Stimulated activated CD8-positive, alpha-beta memory T cell treated with anti-CD3 and anti-CD28 coated beads, Interleukin-4, amount 100 ng/mL, for 24 hours (primary cell): ENCODE measurements around the gene P4HB.

Experiments used
- DNase-seq: peaks from one replicate; pipeline ENCODE4 v3.0.0-alpha.2; 2020; ENCODE audit warnings: low read depth

Gene P4HB

DNA sequence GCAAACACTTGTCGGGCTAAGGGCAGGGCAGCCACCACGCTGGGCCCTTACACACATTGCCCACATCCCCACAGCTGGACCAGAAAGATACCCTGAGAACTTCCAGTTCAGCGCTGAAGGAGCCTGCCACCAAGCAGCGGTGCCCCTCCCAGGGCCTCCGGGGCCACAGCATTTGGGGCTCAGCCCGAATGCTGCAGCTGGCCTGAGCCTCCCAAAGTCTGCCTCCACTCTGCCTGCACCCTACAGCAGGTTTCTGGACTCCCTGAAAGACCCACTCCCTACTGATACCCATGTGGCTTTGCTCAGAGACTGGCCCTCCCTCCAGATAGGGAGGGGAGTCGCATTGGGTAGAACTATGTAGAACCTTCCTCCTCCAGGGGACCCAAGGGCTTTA lies 28.8 kb downstream of the P4HB start:
- no peak for DNase-seq

DNA sequence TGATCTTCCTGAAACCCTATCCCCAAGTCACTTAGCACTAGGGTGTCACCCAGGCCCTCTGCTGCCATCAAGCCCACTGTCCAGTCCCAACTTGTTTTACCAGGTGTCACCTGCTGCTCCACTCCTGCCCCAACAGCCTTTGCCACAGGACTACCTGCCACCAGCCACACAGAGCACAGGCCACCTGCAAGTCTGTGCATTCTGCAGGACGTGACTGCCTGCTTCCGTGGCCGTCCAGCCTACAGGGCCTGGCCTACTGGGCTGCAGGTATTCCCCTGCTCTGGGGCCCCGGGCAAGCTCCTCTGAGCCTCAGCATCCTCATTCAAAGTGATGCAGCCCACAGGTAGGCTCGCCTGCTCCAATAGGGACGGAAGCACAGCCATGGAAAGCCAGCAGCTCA lies 30.5 kb downstream of the P4HB start:
- no peak for DNase-seq

DNA sequence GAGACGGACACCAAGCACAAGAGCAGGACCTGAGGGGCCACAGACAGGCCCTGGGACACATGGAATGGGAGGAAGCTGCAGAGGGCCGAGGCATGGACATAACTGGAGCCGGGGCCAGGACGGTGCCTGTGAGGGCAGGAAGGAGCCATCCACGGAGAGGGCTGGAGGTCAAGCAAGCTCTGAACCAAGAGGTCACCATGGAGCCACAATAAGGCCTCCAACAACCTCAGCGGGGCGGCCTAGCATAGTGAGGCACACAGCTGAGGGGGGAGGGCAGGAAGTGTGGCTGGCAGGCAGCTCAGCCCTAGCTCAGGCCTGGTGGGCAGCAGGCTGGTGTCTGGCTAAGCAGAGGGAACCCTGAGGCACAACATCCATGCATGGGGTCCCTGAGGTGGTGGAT lies 31.7 kb downstream of the P4HB start:
- no peak for DNase-seq

DNA sequence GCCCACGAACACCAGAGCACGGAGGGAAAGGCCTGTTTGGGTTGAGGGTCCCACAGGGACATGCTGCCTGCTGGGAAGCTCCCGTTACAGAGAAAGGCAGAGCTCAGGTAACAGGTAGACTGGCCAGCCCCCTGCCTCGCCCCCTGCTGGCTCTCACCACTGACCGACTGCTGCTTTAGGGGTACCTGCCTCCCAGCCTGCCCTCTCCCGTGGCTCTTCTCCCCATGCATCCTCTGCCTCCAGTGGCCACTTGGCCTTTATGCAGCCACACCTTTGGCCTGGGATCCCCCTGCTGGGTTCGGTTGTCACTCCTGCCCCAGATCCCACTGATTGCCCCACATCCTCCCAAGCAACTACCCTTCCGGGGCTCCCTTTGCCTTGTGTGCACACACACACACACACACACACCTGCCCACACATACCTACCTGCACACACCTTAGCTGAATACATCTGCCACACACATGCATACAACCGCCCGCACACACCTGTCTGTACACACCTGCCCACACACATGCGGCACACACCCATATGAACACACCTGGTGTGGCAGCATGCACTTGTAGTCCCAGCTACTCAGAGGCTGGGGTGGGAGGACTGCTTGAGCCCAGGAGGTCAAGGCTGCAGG lies 34.4 kb downstream of the P4HB start:
- DNase-seq: no peak

DNA sequence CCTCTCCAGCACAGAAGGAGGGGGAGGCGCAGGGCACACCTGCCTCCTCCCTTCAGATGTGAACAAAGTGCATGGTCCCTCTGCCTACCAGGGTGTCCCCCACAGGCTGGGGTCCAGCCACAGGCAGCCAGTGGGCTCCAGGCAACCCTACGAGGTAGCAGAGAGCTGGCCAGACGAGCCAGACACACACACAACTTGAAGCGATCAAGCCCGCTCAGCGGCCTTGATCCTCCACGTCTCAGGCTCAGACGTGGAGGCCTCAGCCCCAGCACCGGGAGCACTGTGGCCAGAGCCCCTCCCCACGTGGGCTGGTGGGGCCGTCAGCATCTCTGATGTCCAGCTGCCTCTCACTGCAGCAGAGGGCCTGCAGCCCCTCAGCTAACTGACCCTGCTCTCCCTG lies 35.7 kb downstream of the P4HB start:
- DNase-seq: no peak

DNA sequence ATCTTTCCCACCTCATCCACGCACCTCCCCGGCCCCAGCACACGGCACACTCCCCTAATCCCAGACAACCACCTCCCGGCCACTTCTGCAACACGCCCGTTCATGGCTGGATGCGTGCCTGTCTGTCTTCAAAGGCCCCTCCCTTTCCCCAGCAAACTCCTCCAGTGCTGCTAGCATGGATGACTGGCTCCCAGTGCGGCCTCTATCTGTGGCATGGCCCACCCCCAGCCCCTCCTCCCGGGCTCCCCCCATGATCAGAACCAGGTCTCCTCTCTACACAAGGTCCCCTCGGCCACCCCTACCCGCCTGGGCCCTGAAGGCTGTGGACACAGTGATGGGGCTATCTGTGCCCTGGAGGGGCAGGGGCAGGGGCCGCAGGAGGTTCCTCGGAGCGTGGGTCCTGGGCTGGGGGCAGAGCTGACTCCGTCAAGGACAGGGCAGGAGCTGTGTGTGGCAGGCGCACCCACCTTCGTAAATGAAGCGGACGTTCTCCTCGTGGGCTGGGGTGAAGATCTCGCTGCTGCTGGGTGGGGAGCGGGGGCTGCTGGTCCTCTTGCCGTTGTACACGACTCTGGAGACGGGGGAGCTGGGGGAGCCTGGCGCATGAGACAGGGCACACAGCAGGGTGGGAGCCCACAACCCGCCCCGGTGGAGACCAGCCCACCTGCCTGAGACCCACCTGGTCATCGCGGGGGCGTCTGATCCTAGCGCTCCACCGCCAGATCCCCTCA lies 36.4 kb downstream of the P4HB start:
- no peak for DNase-seq

DNA sequence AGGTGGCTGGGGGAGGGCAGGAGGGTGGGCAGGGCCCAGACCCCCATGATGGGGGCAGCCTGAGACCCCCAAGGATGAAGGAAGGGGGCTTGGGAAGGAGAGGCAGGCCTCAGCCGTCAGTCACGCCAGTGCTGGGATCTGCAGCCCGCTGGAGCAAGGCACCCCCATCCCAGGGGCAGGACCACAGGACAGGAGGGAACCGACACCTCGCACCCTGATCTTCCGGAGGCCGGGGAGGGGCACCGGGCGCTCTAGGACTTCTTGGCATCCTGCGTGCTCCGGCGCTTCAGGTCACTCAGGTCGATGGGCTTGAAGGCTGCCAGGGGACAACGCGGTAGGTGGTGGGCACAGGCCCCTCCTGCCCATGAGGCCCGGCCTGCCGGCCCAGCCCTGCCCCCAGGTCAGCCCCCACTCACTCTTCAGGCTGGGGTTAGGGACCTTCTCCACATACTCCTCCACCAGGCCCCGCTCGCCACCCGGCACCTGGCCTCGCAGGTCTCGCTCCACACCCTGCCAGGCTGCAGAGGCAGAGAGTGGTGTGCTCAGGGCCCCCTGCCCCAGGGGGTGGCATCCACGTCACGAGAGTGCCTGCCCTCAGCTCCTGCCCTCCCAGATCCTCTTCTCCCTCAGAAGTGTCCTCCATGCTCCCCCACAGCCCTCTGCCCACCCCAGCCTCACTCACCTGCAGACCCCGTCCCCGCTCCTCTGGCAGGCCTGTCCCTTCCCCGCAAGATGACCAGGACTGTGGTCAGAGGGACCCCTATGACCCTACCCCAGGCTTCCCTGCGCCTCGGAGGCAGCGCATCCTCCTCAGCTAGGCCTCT lies 37.1 kb downstream of the P4HB start:
- DNase-seq: no peak

DNA sequence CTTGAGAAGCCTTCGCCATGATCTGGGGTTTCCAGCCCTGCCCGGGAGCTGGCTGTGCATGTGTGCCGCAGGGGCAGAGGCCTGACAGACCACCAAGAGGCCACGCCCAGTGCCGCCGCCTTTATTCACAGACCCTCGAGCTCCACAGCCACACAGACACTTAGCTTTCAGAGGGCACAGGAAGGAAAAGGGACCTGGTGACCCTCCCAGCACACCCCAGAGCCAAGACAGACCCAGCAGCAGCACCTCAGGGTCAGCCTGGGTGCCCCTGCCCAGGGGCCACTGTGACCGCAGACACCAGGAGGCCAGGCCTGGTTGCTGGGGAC lies 38.1 kb downstream of the P4HB start:
- no peak for DNase-seq

DNA sequence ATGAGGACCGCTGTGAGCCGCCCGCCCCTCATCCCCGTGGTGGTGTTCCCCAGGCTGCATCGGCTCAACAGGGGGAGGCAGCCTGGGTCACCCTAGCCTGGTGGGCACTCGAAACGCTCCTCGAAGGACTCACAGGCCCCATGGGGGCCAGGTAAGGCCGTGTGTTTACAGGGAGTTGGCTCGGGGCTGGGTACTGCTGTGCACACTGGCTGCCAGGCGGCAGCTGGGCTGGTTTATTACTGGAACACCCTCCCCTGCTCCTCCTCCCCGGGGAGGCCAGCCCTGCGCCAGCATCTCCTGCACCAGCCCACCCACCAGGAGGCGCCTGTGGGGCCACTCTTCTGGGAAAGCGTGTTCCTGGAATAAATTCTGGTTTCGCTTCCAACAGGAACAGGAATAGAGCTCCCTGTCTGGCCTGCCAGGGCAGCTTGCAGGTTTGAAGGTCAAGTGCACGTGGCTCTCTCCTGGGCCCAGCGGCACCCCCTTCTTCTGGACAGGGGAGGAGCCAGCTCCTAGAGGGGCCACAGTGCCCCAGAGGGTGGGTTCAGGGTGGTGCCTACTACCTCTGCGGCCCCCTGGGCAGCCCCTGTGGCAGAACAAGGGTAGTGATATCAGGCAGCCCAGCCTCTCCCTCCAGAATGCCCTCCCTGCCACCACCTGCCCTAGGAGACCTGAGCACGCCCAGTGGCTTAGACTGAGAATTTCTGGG lies 38.6 kb downstream of the P4HB start:
- DNase-seq: no peak

DNA sequence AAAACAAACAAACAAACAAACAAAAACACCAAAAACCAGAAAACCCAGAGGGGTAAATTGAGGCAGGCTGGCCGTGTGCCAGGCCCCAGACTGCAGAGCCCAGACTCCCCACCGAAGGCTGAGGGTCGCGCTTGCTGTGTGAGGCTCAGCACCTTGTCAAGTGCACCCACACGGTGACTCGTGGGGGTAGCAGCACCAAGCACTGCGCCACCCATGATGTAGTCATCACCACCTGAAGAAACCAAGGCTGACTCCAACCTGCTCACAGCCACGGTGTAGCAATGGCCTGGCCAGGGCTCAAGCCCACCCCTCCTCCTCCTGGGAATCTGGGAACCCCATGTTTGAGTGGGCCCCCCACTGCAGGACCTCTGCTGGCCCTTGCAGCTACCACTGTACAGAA lies 39.2 kb downstream of the P4HB start:
- DNase-seq: no peak

DNA sequence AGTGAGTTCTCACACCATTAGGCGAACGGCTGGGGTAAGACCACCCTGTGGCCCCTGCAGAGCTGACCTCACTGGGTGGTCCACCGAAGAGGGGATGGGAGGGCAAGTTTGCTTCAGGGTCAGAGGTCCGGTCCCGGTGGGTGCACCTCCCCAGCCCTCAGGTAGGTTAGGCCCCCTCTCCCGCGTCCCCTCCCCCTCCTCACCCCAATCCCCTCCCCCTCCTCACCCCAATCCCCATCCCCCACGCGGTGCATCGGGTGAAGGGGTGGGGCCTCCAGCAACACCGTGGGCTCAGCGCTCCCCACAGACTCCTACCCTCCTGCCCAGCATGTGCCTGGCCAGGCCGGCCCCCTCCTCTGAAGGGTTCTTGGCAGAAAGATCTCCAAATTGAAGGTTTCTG lies 40.6 kb downstream of the P4HB start:
- no peak for DNase-seq

DNA sequence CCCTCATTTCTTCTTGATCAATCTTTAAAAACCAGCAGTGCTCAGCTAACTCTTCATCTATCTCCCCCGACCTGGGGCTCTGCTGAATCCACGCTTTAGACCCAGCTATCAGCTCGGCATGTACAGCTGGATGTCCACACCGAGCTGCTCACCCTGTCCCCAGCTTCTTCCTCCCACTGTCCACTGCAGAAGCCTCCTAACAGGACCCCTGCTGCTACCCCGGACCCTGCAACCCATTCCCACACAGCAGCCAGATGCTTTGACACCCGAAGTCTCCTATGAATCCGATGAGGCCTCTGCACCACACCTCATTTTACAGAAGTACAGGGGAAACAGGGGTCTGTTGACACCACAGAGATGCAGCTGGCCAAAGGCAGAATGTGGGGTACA lies 42.6 kb downstream of the P4HB start:
- DNase-seq: no peak

DNA sequence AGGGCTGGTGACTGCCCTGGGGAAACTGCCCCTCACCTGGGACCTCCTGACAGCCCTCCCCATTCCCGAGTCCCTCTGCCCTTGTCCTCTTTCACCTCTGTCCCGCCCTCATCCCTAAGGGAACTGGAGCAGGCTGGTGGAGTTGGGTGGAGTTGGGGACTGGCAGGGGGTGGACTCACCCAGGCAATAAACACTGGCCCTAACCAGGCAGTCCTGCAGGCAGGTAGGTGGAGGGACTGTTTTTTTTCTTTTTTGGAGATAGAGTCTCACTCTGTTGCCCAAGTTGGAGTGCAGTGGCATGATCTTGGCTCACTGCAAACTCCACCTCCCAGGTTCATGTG lies 44.7 kb downstream of the P4HB start:
- no peak for DNase-seq

DNA sequence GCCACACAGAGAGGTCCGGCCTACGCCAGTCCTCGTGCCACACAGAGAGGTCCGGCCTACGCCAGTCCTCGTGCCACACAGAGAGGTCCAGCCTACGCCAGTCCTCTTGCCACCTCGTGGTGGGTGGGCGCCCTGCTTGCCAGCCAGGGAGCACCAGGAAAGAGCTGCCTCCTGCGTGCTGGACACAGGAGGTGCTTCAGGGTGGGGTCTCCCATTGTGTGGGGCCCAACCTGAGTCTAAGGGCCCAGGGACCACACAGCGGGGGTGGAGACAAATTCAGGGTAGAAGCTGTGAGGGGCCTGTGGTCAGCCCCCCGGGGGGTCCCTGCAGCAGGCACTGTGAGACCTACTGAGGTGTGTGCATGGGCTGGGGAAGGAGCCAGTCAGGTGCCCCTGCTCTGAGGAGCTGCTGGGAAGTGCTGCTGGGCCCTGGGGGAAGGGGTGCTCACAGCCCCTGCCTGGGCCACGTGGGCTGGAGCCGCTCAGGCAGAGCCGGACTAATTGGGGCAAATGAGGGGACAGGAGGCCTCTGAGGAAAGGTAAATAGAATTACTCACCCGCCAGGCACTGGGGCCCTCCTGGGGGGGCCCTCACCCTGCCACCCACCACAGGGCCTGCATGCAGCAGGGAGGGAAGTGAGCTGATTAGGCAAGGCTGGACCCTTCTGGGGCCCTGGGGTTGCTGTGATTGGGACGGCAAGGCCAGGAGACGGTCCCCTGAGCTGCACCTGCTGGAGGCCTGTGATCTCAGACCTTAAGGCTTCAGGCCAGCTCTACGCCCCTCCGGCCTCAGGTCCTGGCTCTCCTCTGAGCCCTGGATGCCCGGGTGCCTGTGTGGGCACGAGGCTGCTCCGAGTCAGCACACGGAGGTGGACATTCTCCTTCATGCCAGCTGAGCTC lies 45.3 kb downstream of the P4HB start:
- DNase-seq: no peak

DNA sequence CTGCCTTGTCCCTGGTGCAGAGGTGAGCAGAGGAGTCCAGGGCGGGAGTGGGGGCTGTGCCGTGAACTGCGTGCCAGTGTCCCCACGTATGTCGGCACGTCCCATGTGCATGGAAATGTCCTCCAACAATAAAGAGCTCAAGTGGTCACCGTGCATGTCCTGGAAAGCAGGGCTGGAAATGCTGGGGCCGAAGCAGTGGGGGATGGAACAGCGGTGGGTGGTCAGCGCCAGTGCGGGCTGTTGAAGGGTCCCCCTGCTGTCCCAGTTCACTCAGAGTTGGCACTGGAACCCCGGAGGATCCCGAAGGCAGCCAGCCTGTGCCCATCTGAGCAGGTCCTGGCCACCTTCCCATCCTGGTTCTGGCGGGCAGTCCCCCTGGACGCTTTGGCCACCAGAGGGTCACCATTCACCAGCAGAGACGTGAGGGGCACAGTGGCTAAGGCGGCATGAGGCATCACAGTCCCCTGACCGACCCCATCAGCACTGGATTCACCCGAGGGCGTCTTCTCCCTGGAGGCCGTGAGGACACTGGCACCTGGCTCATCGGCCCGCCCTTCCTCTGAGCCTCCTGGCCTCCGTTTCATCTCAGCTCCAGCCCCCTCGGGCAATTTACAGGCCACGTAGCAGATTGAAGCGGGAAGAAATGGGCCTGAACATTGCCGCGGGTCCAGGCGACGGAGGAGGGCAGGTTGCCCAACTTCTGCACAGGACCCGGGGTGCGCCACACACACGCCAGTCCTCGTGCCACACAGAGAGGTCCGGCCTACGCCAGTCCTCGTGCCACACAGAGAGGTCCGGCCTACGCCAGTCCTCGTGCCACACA lies 46.3 kb downstream of the P4HB start:
- no peak for DNase-seq

DNA sequence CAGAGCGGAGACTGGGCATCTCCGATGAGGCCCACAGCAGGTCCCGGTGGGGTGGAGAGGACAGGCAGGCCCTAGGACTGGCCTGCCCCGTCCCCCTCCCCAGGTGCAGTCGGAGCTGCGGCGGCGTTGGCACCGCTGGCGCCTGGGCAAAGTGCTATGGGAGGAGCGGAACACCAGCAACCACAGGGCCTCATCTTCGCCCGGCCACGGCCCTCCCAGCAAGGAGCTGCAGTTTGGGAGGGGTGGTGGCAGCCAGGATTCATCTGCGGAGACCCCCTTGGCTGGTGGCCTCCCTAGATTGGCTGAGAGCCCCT lies 47.0 kb downstream of the P4HB start:
- no peak for DNase-seq

DNA sequence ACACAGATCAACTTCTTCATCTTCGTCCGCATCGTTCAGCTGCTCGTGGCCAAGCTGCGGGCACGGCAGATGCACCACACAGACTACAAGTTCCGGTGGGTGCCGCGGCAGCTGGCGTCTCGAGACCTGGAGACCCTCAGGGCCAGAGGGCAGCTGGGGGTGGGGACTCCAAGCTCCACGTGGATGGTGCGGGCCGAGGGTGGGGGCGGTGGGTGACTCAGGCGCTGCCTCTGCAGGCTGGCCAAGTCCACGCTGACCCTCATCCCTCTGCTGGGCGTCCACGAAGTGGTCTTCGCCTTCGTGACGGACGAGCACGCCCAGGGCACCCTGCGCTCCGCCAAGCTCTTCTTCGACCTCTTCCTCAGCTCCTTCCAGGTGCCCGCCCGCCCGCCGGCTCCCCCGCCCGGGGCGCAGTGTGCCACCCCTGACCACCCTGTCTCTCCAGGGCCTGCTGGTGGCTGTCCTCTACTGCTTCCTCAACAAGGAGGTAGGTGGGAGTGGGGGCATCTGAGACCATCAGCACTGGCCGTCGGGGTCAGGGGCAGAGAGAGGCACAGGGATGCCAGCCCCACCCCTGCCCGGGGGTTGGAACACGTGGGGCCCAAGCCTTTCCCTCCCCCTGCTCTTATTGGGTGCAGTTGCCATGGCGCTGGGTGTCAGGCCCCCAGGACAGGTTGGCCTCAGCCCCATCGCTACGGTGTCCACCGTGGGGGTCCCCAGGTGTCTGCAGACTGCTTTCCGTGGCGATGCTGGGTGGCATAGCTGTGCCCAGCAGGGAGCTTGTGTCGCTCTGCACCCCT lies 47.6 kb downstream of the P4HB start:
- no peak for DNase-seq

DNA sequence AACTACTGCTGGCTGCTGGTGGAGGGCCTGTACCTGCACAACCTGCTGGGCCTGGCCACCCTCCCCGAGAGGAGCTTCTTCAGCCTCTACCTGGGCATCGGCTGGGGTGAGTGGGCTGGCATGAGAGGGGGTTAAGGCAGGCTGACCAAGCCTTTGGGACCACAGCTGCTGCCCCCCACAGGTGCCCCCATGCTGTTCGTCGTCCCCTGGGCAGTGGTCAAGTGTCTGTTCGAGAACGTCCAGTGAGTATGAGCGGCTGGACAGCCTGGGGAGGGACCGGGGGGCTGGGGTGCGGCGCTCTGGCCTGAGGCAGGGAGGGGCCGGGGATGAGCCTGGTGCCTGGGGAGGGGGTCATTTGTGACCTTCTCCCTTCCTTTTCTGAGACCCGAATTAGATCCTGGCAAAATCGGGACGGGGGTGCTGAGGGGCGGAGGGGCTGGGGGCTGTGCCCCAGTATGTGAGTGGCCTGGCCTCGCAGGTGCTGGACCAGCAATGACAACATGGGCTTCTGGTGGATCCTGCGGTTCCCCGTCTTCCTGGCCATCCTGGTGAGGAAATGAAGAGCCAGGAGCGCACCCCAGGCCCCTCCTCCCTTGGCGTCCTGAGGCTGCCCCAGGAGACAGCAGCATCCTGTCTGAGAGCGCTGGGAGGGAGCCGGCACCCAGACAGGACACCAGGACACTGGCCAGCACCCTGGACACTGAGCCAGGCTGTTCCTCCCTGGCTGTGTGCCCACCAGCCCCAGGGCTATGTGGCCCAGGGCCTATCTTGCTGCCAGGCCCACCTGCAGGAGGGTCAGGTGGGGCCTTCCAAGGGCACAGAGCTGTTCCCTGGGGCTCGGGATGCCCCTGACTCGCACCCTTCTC lies 48.4 kb downstream of the P4HB start:
- no peak for DNase-seq
